Measurements from ENCODE around the gene COMMD4.
"Not testable (repeated sequence)": the region's sequence is repeated elsewhere in the genome, so short reads cannot be mapped to it uniquely, and the experiment has no call there.

Gene COMMD4

DNA sequence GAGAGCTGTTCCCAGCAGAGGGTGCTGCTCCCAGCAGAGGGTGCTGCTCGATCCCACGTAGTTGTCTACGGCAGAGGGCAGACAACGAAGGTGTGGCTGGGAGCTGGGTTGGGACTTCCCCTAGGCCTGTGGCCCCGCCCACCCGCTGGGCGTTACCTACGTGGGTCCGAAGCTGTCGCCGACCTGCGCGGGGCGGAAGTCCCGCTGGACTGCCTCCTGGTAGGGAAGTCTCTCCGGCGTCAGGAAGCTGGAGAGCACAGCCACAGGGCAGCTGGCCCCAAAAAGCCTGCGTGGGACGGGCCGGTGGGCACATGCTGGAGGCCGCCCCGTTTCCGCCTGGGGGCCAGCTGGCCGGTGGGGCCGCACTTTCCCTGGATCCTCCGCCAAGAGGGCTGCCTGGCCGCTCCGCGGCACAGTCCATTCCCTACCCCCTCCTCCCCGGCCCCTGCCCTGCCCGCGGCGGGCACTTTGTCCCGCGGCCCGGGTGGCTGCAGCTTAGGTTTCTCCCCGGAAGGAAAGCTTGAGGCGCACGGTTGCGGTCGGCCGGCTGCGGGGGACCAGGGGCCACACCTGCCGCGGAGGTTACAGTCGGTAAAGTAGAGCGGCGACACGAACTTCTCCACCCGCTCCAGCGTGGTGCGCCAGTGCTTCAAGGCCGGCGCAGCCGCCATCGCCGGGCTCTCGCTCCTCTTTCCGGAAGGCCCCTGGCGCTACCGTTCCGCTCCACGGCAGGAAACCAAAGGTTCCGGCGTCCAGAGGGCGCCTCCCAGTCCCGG is 32.2 kb downstream of the COMMD4 start, which contains the start of gene MAN2C1:
TSS of gene MAN2C1 (minus strand) at position 695 of the 776 bp plus-strand sequence. CDS start at position 671, 24 bp downstream.
- no peaks in the 10 kb centered on the region for H3K27me3 Mint-ChIP-seq (ENCODE audit: low read depth)
- peaks cover 30% of the 10 kb centered on the region for H3K36me3 Mint-ChIP-seq (ENCODE audit: low read depth)
- H3K4me1 Mint-ChIP-seq (ENCODE audit: low read depth) = peaks cover 24% of the 10 kb centered on the region
- H3K4me3 Mint-ChIP-seq = peak within 1 kb of the TSS; percentile 93
- H3K9me3 Mint-ChIP-seq = no peaks in the 10 kb centered on the region
- peak within 1 kb of the TSS; percentile 91 for H3K27ac Mint-ChIP-seq

DNA sequence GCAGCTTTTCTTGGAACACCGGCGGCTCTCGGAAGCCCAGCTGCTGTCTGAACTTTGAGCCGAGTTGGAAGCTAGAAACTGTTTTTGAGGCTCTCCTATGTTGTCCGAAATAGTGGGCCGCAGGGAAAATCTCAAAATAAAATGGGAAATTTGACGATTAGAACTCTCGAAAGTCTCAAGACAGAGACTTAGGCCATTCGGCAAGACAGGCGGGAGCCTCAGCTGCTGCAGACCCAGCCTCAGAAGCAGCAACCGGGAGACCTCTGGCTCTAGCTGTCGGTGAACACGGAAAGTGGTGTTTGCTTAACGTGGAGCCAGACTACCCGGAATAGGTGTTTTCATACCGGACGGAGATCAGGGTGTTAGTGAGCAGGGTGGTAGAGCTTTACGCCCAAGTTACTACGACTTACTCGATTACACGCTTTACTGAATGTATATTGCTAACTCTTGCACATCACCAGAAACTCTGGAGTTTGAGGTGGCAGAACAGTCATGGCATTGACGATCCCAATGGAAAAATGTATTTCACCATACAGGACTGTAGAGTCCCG is 32.9 kb downstream of the COMMD4 start:
- H3K27me3 Mint-ChIP-seq (ENCODE audit: low read depth) = no peaks in the 10 kb centered on the region
- peaks cover 24% of the 10 kb centered on the region for H3K4me1 Mint-ChIP-seq (ENCODE audit: low read depth)
- peak overlapping the region; percentile 93 for H3K4me3 Mint-ChIP-seq
- H3K36me3 Mint-ChIP-seq (ENCODE audit: low read depth) = peaks cover 30% of the 10 kb centered on the region
- peak overlapping the region; percentile 91 for H3K27ac Mint-ChIP-seq
- no peaks in the 10 kb centered on the region for H3K9me3 Mint-ChIP-seq

GRCh38 chr15:75369897-75370581 is 34.2 kb downstream of the COMMD4 start:
- Mint-ChIP-seq H3K9me3 (no peaks in the 10 kb centered on the region), H3K36me3 (ENCODE audit: low read depth) (peaks cover 32% of the 10 kb centered on the region), H3K4me1 (ENCODE audit: low read depth) (peaks cover 24% of the 10 kb centered on the region), H3K27me3 (ENCODE audit: low read depth) (no peaks in the 10 kb centered on the region), H3K4me3 (peak overlapping the region; percentile 93), H3K27ac (no peak overlapping the region)

- H3K4me3 Mint-ChIP-seq = no peak overlapping the region
- H3K9me3 Mint-ChIP-seq = no peaks in the 10 kb centered on the region
- peaks cover 25% of the 10 kb centered on the region for H3K4me1 Mint-ChIP-seq (ENCODE audit: low read depth)
- no peak overlapping the region for H3K27ac Mint-ChIP-seq
- H3K36me3 Mint-ChIP-seq (ENCODE audit: low read depth) = peaks cover 38% of the 10 kb centered on the region
- no peaks in the 10 kb centered on the region for H3K27me3 Mint-ChIP-seq (ENCODE audit: low read depth)
These were observed 35.6 kb downstream of the COMMD4 start for GRCh38 chr15:75371486-75371885.

DNA sequence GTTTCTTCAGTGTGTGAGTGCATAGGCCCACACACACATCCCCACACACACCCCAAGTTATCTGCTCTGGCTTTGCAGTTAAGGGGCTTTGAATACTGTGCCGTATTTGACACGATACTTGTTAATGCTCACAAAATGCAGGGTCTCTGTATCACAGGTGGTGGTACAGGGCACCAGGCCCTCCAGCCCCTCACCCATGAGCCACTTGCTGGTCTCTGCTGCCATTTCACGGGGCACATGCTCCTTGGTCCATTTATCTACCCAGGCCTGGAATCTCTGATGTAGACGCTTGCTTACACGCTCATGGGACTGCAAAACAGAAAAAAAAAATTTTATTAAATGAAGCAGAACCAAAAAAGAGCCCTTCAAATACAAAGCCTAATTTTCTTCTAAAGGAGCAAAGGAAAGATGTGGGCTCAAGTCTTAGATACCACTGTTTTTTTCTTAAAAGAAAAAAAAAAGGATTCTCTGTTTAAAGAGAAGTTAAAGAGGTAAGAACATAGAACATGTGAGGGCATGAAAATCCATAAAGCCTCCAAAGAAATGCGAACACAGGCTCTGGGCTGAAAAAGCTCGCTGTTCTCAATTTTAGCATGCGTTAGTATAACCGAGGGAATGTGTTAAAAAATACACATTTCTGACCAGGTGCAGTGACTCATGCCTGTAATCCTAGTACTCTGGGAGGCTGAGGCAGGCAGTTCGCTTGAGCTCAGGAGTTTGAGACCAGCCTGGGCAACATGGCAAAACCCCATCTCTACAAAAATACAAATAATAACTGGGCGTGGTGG is 36.2 kb downstream of the COMMD4 start:
- H3K36me3 Mint-ChIP-seq (ENCODE audit: low read depth) = peaks cover 40% of the 10 kb centered on the region
- no peaks in the 10 kb centered on the region for H3K9me3 Mint-ChIP-seq
- H3K4me3 Mint-ChIP-seq = no peak overlapping the region
- H3K27me3 Mint-ChIP-seq (ENCODE audit: low read depth) = no peaks in the 10 kb centered on the region
- H3K27ac Mint-ChIP-seq = no peak overlapping the region
- peaks cover 22% of the 10 kb centered on the region for H3K4me1 Mint-ChIP-seq (ENCODE audit: low read depth)

DNA sequence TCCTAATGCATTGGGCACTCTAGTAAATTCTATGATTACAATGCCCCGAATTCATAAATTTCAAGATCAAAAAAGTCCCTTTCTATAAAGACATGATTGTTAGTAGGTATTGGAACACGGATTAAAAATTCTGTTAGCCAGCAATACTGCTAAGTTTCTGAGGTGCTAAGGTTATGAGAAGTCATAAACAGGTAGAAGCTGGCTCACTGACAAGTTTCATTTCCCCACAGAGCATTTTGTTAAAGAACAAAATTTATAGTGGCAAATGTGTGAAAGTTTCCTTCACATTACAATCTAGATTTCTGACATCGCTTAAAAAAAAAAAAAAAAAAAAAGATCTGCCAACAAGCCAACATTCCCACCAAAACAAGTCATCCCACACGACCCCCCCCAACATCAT is 44.9 kb downstream of the COMMD4 start:
- Mint-ChIP-seq H3K27ac (no peak overlapping the region), H3K4me3 (no peak overlapping the region), H3K27me3 (ENCODE audit: low read depth) (no peaks in the 10 kb centered on the region), H3K4me1 (ENCODE audit: low read depth) (peaks cover 4% of the 10 kb centered on the region), H3K9me3 (no peaks in the 10 kb centered on the region), H3K36me3 (ENCODE audit: low read depth) (peaks cover 34% of the 10 kb centered on the region)

DNA sequence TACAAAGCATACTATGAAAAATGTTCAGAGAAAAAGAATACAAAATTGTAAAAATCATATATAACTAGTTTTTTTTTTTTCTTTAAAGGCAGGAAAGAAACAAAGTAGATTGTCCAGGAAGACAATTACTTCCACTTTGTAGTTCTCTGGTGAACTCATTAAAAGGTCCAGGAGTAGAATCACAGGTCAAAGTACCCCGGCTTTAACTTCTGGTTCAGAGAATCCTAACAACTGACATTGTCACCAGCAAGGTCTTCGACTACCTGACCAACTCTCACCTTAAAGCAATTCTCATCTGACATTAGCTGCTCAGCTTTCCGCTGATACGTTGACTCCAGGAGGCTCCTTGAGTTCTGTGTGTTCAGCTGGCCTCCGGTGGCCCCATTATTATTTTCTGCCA is 48.1 kb downstream of the COMMD4 start:
- peaks cover 42% of the 10 kb centered on the region for H3K36me3 Mint-ChIP-seq (ENCODE audit: low read depth)
- not testable (repeated sequence) for H3K4me1 Mint-ChIP-seq (ENCODE audit: low read depth); H3K27me3 Mint-ChIP-seq (ENCODE audit: low read depth); H3K9me3 Mint-ChIP-seq; H3K27ac Mint-ChIP-seq; H3K4me3 Mint-ChIP-seq
